A549 (cell line): ENCODE data around the gene PRKRA.

Source experiments
- BHLHE40 ChIP-seq: IDR thresholded peaks from 2 replicates; pipeline ENCODE4 v1.6.1; 2012; ENCODE audit warnings: low read depth, low read length, inconsistent platforms
- CTCF ChIP-seq: fragments of >200 bp; sonication (Bioruptor Twin); formaldehyde crosslinking; IDR thresholded peaks from 3 replicates; pipeline ENCODE4 v1.5.1; 2016
- MAFK ChIP-seq: fragments of 450-650 bp; IDR thresholded peaks from 2 replicates; pipeline ENCODE4 v1.6.1; 2014; ENCODE audit not compliant: partially characterized antibody
- MAX ChIP-seq: IDR thresholded peaks from 2 replicates; pipeline ENCODE4 v1.6.1; 2012
- RAD21 ChIP-seq, 2 experiments: fragments of >200 bp in 1 of 2; sonication (Bioruptor Twin) in 1 of 2; formaldehyde crosslinking in 1 of 2; IDR thresholded peaks in 1 of 2; conservative IDR thresholded peaks in 1 of 2; 2 replicates in 1 of 2; 3 replicates in 1 of 2; pipeline ENCODE4 v1.6.1; 2012 to 2018; ENCODE audit warnings: inconsistent platforms in 1 of 2
- SMC3 ChIP-seq: fragments of >200 bp; sonication (Bioruptor Twin); formaldehyde crosslinking; IDR thresholded peaks from 3 replicates; pipeline ENCODE4 v1.6.1; 2018; ENCODE audit warnings: inconsistent platforms

- no peak for TF ChIP-seq CTCF
- TF ChIP-seq MAFK: no peak
- TF ChIP-seq MAX: no peak
- no peak for TF ChIP-seq SMC3
- TF ChIP-seq RAD21 (conservative IDR thresholded peaks at IDR 0.05 in 1 of 2, IDR thresholded peaks at IDR 0.05 in 1 of 2): no peak
- TF ChIP-seq BHLHE40: no peak
These were observed 35.0 kb downstream of the PRKRA start for GRCh38 chr2:178415979-178416378.
